Measurements from ENCODE around the gene UBXN11.
"Not testable (repeated sequence)": the region's sequence is repeated elsewhere in the genome, so short reads cannot be mapped to it uniquely, and the experiment has no call there.

UBXN11 gene

GRCh38 chr1:26336477-26337205 lies 30.2 kb upstream of the UBXN11 start:
- peak; percentile 67 to 79 (median 78) for DNase-seq (ENCODE audit: low read depth in 2 of 3, low spot score in 1 of 3)

DNA sequence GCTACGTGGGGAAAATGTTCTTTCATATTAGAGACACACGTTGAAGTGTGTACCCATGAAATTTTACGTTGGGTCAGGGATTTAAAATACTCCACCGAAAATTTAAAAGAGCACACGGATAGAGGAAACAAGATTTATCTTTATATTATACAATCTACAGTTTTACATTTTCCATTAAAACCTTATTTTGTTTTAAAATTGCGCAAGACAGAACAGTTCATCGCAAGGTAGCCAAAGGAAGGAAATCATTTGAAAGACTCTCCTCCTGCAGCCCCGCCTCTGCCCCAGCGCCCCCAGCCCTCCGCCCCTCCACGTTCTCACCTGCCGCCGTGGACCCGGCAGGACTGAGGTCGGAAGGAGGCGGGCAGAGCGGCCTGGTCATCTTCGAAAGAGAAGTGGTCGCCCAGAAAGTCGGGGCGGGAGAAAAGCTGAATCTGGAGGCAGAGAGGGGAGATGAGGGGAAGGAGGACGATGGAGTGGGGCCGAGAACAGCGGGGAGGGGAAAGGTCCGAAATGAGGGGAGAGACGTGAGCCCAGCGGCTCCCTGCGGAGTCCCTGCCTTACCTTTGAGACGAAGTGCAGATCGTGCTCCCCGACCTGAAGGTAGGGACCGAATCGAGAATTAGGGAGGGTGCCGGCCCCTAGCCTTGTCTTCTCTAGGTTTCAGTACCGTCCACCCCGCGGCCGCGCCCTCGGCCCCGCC lies 29.5 kb upstream of the UBXN11 start:
- no peak for DNase-seq (ENCODE audit: low read depth in 2 of 3, low spot score in 1 of 3)

- not testable (repeated sequence) for DNase-seq (ENCODE audit: low read depth in 2 of 3, low spot score in 1 of 3)
Observed at GRCh38 chr1:26333312-26333711, 26.9 kb upstream of the UBXN11 start.

DNA sequence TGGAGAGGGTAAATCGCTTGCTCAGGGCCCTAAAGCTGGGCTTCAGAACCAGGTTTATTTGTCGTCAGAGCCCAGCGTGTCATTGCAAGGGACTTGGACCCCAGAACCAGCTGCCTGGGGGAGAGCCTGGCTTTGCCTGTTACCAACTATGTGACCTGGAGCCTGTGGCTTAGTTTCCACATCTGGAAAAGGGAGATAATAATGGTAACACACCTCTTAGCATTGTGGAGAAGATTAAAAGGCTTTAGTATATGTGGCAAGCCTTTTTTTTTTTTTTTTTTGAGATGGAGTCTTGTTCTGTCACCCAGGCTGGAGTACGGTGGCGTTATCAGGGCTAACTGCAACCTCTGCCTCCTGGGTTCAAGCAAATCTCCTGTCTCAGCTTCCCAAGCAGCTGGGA lies 23.8 kb upstream of the UBXN11 start:
- DNase-seq (ENCODE audit: low read depth in 2 of 3, low spot score in 1 of 3) = no peak

DNA sequence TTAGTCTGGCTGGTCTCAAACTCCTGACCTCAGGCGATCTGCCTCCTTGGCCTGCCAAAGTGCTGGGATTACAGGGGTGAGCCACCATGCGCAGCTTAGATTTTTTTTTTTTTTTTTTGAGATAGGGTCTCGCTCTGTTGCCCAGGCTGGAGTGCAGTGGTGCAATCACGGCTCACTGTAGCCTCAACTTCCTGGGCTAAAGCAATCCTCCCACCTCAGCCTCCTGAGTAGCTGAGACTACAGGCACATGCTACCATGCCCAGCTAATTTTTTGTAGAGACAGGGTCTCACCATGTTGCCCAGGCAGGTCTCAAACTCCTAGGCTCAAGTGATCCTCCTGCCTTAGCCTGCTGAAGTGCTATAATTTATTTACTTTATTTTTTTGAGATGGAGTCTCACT lies 22.9 kb upstream of the UBXN11 start:
- not testable (repeated sequence) for DNase-seq (ENCODE audit: low read depth in 2 of 3, low spot score in 1 of 3)

DNA sequence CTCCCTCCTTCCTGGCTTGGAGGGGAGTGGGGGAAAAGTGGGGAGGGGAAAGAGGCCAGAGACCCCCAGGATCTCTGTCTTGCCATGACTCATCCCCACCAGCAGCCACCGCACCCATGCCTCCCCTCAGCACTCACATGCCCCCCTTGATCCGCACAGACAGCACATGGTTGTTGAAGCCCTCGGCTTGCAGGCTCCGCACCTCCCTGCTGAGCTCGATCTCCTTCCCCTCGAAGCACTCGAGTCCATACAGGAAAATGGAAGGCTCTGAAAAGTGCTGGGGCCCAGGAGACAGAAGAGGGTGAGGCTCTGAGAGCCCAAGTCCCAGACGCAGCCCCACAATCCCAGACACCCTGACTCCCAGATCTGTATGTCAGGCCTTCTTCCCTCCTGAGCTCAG lies 22.2 kb upstream of the UBXN11 start:
- no peak for DNase-seq (ENCODE audit: low read depth in 2 of 3, low spot score in 1 of 3)

DNA sequence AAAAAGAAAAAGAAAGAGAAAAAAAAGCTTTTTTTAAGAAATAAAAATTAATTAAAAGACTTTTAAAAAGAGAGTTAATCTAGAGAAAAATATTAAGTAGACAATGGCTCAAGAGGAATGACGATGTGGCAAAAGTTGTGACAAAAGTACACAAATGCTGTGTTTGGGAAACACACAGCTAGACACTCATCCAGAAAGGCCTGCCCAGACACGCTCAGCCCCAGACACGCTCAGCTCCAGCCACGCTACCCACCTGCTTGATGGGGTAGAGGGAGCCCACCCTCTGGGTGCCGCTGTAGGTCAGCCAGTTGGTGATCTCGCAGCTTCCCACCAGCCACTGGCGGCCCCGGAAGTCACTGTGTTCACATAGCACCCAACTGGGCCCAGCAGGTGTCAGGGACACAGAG lies 21.5 kb upstream of the UBXN11 start:
- no peak for DNase-seq (ENCODE audit: low read depth in 2 of 3, low spot score in 1 of 3)

GRCh38 chr1:26324550-26324949 lies 18.1 kb upstream of the UBXN11 start:
- no peak for DNase-seq (ENCODE audit: low read depth in 2 of 3, low spot score in 1 of 3)

GRCh38 chr1:26323382-26323781 lies 16.9 kb upstream of the UBXN11 start:
- DNase-seq (ENCODE audit: low read depth in 2 of 3, low spot score in 1 of 3) = no peak

DNA sequence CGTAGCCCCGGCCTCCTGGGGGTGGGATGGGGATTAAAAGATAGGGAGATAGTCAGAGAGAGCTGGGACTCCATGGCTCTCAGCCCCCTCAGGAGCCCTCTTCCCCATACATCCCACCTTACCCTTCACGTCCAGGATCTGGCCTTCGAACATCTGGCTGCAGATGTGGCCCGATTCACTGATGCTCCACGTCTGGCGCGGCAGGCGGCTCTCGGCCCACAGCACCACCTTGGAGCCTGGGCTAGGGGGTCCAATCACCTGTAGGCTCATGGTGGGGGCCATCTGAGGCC lies 15.6 kb upstream of the UBXN11 start:
- no peak for DNase-seq (ENCODE audit: low read depth in 2 of 3, low spot score in 1 of 3)

DNA sequence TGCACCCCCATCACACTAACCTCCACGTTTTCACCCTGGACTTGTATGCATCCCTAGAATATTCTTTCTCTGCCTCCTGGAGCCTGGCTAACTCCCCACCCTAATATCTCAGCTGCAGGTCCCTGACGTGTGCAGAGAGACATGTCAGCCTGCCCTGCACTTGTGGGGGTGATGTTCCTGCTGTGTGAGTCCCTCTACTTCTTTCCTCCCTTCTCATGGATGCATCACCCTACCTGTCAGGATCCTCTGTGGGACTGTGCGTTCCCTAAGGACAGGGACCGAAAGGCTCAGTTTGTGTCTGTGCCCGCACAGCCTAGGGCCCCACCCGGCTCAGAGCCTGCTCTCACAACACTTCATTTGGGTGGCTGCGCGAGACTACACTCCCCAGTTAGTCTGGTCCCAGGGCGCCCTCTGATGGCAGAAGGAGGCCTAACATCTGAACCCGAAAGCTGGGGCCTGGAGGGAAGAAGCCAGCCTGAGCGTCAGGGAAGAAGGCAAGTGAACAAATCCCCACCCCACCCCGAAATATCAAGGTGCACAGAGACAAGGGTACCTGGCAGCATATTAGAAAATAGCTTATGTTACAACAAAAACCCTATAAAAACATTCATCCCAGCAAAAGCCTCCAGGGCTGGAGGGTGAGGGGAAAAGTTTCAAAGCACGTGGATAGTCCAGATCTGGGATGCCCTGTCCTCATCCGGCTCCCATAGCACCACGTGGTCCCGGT lies 15.0 kb upstream of the UBXN11 start:
- DNase-seq (ENCODE audit: low read depth in 2 of 3, low spot score in 1 of 3) = peak; percentile 92 to 99 (median 93)

GRCh38 chr1:26320896-26321295 lies 14.5 kb upstream of the UBXN11 start:
- no peak for DNase-seq (ENCODE audit: low read depth in 2 of 3, low spot score in 1 of 3)

GRCh38 chr1:26318338-26319064 lies 12.1 kb upstream of the UBXN11 start:
- peak in 1 of 3 donors; percentile 37 for DNase-seq (ENCODE audit: low read depth in 2 of 3, low spot score in 1 of 3)

DNA sequence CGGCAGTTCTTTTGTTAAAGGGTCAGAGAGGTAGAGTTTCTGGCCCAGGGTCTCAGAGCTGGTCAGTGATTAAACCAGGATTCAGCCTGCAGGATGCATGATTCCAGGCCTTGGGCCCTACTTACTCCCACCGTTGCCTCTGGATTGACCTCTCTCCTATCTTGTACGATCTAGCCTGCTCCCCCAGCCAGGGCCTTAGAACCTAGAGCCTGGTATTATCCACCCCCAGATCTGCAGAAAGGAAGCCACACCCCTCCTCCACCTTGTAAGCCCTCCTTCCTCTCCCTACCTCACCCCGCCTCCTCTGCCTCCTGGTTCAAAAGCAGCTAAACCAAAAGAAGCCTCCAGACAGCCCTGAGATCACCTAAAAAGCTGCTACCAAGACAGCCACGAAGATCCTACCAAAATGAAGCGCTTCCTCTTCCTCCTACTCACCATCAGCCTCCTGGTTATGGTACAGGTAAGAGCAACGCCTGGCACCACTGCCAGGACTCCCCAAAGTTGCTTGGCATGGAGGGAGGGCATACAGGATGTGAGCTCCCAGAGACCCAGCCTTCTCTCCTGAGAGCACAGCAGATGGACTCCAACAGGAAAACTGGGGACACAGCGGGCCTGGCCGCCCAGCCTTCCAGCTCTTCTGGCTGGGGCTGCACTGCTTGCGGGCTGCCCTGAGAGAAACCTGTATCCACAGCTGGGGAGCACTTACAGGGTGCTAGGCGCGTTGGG lies 11.3 kb upstream of the UBXN11 start, which contains the start of gene CD52:
CD52 (plus strand) TSS at position 347 of the 726 bp plus-strand sequence; CDS start at position 407, 60 bp downstream.
- peak; percentile 47 to 69 (median 64) for DNase-seq (ENCODE audit: low read depth in 2 of 3, low spot score in 1 of 3)

DNA sequence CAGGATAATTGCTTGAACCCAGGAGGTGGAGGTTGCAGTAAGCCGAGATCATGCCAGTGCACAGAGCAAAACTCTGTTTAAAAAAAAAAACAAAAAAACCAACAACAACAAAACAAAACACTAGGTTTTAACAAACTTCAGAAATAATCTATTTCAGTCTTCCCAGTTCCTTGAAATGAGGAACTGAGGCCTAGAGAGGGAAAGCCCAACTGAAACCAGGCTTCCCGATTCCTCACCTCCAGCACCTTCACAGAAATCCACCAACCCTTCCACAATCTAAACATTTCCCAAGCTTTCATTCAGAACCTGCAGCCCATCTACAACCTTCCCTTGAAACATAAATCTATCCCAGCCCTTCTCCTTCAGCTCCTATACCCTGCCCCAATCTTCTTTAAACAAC lies 10.7 kb upstream of the UBXN11 start:
- no peak for DNase-seq (ENCODE audit: low read depth in 2 of 3, low spot score in 1 of 3)

GRCh38 chr1:26315874-26316850 lies 9.7 kb upstream of the UBXN11 start:
- DNase-seq (ENCODE audit: low read depth in 2 of 3, low spot score in 1 of 3) = no peak

DNA sequence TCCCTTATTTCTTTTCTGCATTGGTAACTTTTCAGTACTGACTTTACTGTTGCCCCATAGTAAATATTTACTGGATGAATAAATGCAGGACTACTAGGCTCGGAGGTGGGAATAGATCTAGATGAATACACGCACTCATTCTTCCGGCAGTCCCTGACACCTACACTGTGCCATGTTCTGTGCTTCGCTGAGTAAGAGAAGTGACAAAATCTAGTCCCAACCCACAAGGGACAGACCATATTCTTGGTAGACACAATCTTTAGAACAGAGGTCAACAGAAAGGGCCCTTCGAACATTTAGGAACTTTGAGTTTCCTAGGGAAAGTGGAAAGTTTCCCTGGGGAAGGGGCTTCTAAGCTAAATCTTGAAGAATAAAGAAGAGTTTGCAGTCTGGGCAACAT lies 8.1 kb upstream of the UBXN11 start:
- DNase-seq (ENCODE audit: low read depth in 2 of 3, low spot score in 1 of 3) = no peak

- not testable (repeated sequence) for DNase-seq (ENCODE audit: low read depth in 2 of 3, low spot score in 1 of 3)
Observed at GRCh38 chr1:26307966-26308899, 1.8 kb upstream of the UBXN11 start.
